Activated CD4-positive, CD25-positive, alpha-beta regulatory T cell treated with anti-CD3 and anti-CD28 coated beads, Interleukin-2, amount 50 U/mL, for 24 hours (primary cell): ENCODE results near the gene SPEN.
"Not testable (repeated sequence)": the region's sequence is repeated elsewhere in the genome, so short reads cannot be mapped to it uniquely, and the experiment has no call there.

Source experiments
- ATAC-seq, 2 donors: fragments of 150-1000 bp; cut with Tn5 transposase; one replicate each; pipeline ENCODE4 v1.10.0; 2021; ENCODE audit warnings: mild to moderate bottlenecking in 1 of 2, moderate library complexity in 1 of 2

The SPEN gene

DNA sequence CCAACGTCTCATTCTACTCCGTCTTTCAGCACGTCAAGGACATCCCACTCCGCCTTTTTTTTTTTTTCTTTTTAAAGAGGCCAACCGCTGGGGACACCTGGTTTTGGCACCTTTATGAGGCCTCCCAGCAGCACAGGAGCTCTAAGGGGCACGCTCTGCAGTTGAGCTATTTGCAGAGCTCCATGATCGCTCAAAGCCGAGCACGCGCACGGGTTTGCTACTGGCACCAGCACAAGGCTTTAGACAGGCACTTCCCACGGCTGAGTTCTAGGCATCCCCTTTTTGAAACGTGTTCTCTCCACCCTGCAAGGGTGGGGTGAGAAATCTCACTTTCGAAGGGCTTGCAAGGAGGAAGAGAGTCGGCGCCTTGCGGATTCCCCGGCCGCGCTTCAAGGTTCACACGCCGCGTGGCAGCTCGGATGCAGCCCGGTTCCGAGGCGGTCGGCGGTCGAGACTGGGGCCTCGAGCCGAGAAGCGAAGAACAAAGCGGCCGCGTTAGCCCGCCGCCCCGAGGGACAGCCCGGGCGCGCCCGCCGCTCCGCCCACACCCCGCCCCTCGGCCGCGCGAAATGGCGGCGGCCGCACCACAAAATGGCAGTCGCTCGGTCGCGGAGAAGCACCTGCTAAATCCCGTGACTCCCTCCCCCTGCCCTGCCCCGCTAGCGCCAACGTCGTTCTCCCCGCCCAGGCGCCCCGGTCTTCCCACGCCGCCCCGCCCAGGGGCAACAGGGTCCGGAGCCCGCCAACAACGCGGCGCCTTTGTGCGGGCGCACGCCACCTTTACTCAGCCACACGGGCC is 12.9 kb upstream of the SPEN start:
- peak; percentile 59 for ATAC-seq

DNA sequence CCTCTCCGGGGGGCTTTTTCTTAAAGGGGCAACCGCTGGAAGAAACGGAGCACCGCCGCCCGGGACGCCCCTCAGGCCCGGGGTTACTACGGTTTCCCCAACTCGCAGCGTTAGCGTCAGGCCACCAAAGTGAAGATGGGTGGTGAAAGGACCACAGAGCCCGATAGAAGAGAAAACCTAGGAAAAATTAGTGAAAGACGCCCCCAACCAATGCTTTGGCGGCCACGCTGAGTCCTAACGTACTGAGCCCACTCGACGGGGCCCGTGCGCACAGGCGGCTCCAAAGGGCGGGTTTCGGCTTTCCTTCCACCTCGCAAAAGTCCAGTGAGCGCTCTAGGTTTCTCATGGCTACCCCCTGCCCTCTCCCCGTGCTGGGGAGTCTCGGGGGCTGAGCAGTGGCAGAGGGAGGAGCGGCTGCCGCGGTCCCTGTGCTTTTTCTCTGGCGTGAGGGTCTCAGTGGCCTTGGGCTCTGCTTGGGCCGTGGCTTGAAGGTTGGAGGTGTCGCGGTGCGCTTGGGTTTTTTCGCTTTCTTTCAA is 12.2 kb upstream of the SPEN start:
- ATAC-seq, result peak; percentile 1 to 8

DNA sequence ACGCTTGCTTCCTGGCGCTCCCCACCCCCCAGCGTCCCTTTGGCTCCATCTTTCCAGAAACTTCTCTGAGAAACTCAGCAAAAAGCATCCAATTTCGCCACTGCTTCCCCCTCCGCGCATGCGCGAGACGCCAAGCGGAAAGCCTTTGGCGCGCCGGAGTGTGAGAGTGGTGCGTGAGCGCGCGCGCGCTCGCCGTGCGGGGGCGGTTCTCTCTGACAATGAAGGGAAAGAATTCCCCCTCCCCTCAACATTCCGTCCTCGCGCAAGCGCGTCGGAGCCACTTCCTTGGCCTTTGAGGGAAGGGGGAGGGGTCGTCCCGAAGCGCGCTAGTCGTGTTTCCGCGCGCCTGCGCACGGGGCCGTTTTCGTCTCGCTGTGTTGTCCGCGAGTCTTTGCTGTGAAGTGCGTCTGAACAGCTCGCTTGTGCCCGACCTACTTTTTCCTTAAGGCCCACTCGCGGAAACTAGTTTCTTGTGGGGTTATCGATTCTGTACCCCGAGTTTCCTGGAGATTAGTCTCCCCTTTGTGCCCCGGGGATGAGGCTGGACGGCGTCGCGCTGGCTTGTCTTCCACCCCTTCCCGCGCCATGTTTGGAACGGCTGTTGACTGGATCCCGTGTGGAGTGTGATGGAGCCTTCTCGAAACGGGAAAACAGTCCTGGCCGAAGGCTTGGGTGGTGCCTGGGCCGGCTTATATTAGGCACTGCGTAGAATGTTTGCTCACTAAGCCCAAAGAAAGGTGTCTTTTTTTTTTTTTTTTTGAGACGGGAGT is 11.6 kb upstream of the SPEN start:
- ATAC-seq, result peak; percentile 30 to 36

DNA sequence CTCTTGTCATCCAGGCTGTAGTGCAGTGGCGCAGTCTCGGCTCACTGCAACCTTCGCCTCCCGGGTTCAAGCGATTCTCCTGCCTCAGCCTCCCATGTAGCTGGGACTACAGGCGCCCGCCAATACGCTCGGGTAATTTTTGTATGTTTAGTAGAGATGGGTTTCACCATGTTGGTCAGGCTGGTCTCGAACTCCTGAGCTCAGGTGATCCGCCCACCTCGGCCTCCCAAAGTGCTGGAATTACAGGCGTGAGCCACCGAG is 11.1 kb upstream of the SPEN start:
- not testable (repeated sequence) for ATAC-seq

DNA sequence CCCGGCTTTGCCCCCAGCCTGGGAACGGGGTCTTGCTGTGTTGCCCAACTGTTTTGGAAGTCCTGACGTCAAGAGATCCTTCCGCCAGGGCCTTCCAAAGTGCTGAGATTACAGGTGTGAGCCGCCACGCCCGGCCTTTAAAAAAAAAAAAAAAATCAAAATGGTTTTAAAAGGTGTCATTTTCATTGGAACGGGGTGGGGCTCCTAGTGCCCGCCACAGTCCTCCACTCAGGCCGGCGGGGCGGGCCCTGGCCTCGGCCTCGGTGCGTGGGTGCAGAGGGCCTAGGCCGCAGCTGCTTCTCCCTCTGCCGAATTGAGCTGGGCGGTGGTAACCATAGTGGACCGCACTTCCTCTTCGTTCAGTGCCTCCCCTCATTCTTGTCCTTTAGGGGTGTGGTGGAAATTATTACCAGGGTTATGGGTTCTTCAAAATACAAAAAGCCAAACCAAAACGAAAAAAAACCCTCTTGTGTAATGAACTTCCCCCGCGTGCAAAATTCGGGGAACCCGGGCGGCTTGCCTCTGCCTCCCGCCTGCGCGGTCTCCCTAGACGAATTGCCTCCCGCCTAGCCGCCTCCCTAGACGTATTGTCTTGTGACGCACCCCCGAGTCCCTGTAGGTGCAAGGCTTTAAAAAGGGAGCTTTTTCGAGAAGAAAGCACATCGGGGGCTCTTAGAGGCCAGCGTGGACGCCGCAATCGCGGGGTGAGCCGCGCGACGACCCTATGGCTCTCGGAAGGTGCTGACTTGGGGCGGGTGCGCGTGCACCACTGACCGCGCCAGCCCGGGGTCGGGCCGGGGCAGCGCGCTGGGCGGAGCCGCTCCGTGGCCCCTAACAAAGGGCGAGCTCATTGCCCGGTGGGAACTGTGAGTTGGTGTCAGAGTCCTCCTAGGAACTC is 10.5 kb upstream of the SPEN start:
- peak; percentile 26 to 36 for ATAC-seq

DNA sequence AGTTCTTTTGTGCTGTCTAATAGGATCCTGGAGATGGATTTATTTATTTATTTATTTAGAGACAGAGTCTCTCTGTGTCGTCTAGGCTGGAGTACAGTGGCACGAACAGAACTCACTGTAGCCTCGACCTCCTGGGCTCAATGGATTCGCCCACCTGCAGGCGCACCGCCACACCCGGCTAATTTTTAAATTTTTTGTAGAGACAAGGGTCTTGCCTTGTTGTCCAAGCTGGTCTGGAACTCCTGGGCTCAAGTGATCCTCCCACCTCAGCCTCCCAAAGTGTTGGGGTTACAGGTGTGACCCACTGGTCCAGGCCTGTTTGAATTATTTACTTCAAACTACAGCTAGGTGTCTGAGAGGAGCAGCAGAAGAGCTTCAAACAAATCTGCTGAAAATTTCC is 9.6 kb upstream of the SPEN start:
- ATAC-seq, result no peak

DNA sequence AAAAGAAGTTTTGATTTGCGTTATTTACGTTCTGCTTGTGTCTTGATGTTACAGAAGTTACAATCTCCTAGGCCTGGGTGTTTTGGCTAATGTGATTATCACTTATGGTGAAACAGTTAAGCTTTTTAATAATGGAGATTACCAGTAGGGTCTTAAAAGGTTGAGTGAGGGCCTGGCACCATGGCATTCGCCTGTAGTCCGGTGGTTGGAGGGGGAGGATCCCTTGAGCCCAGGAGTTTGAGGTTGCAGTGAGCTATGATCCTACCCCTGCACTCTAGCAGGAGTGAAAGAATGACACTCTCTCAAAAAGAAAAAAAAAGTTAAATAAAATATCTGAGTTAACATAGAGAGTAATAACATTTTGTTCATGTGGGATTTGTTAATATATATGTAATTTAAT is 8.8 kb upstream of the SPEN start:
- ATAC-seq, result no peak

DNA sequence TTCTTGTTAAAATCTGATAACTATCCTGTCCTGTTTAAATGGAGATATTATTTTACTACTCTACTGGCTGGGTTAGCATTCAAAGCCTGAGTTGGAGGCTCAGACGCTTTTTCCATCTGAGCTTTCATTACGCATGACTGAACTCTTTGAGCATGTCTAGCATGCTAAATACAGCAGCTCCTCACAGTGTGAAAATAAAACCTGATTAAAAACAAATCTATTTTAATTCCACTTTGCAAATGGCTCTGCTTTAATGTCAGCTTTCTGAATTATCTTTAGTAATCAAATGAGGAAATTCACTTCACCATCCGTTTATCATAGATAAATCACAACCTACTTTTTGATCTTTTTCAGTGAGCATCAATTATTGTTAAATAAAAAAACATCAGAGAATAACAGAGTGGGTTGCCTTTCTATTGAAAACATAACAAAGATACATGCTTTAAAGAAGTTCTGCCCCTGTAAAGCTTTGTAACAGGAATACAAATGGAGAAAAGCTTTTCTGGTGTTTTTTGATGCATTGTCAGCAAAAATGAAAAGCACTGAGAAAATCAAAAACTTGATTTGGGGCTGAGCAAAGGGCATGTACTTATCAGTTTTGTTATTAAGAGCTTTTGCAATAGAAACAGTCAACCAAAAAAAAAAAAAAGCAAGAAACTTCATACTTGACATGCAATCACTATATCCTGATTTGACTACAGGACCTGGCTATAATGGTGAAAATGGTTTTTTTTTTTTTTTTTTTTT is 3.5 kb upstream of the SPEN start:
- no peak for ATAC-seq

DNA sequence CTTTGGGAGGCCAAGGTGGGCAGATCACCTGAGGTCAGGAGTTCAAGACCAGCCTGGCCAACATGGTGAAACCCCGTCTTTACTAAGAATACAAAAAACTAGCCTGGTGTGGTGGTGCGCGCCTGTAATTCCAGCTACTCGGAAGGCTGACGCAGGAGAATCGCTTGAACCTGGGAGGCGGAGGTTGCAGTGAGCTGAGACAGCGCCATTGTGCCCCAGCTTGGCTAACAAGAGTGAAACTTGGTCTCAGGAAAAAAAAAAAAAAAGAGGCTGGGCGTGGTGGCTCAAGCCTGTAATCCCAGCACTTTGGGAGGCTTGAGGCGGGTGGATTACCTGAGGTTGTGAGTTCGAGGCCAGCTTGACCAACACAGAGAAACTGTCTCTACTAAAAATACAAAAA is 1.5 kb upstream of the SPEN start:
- not testable (repeated sequence) for ATAC-seq

DNA sequence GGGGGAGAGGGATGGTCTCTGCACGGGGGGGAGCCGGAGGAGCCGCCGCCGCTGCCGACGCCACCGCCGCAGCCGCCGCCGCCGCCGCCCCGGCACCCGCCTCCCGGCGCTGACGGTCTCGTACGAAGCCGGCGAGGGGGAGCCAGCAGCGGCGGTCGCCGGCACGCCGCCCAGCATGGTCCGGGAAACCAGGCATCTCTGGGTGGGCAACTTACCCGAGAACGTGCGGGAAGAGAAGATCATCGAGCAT is 311 bp downstream of the SPEN start:
- ATAC-seq, result no peak

DNA sequence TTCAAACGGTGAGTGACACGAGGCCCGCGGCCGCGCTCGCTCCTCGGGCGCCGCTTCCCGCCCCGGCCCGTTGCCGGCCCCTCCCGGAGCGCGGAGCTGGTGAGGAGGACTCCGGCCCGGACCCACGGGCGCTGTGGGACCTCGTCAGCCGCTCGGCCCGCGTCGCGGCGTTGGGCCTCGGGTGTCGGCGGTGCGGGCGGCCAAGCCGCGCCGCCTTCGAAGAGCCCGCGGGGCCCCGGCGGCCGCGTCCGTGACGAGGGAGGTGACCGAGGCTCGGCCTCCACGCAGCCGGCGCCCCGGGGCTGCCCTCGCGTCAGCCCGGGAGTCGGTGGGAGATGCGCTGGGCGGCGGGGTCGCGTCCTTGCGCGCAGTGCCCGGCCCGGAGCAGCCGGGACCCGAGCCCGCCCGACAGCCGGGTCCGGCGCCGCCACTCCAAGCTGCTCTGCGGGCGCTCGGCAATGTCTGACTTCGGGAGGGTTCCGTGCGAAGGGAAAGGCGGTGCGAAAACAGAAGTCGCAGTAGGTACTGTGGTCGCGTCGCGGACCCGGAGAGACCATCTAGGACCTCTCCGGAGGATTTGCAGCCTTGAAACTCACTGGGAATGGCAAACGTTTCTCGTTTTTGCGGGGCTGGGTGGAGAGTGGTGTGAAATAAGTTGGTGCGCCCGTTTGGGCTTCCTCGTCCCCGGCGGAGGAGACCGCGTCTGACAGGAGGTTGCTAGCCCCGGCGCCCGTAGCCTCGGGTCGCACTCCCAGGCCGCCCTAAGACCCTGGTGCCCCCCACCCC is 829 bp downstream of the SPEN start:
- peak; percentile 17 to 29 for ATAC-seq

DNA sequence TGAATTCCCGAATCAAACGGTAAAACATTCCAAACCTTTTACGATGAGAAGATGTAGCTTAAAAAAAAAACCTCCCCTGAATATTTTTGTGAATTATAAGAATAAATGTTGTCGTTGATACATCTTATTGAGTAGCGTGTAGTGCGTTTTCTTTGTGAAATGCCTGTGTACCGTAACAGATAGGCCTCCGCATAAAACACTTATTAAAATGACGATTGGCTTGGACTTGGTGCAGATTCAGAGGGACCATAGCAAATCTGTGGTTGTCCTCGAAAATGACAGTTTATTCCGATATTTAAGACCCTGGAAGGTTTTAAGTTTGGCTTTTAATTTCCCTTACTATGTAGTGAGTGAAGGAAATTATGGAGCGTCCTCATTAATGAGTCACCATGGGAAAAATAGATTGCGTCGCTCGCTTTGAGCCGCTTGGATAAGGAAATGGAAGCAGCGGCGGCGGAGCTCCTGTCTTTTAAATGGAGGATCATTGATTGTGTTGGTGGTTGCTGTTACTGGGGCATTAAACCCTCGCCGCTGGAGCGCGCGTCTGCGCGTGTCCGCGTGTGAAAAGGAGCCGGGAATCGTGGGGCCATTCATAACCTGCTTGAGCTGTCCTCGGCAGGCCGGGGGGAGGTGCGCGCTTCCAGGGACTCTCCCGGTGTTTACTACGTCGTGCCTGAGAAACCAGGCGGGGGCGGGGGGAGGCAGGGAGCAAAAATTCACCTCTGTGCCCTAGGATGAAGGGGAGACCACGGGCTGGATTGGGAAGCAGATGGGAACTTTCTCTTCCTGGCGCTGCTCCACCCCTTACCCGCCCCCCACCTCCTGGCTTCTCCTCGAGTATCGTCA is 1.6 kb downstream of the SPEN start:
- ATAC-seq, result no peak

DNA sequence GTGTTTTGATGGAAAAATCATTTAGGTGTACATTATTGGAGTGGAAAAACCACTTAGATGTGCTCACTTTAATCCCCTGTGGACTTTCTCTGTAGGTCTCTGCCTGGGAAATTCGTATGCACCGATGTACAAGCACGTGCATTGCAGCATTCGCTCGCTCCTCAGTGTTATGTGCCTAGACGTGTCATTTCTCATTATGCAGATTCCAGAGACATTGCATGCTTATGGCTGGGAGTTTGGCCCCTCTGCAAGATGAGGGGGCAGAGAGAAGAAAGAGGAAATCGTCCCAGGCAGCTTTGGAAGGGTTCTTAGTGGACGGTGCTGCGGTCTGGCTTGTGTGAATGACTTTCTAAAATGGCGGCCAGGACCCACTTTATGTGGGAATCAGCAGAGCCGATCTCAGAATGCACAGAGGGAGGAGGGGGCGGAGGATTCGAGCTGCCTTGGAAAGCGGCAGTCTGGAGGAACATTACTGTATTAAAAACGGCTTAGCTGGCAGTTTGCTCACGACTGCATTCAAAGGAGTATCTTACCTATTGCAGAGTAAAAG is 2.3 kb downstream of the SPEN start:
- no peak for ATAC-seq

DNA sequence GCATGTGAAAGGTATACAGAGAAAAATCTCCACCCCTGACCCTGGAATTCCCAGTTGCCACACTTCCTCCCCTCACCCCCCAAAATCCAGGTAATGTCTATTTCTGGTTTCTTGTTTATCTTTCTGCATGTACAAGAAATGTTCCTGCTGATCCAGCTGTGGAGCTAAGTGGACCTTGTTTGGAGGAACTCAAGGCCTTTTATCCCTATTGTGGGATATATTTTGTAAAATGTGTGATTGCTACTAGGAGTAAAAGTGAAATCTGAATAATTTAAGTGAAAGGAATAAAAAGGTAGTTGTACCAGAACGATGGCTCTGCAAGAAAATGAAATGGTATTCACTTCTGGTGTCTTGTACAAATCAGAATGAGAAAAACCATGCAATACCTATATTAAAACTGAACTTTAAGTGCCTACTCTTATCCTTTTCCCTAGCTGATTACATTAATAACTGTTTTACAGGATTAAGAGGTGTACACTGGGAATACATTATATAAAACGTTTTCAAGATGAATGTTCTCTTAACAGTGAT is 3.0 kb downstream of the SPEN start:
- no peak for ATAC-seq

DNA sequence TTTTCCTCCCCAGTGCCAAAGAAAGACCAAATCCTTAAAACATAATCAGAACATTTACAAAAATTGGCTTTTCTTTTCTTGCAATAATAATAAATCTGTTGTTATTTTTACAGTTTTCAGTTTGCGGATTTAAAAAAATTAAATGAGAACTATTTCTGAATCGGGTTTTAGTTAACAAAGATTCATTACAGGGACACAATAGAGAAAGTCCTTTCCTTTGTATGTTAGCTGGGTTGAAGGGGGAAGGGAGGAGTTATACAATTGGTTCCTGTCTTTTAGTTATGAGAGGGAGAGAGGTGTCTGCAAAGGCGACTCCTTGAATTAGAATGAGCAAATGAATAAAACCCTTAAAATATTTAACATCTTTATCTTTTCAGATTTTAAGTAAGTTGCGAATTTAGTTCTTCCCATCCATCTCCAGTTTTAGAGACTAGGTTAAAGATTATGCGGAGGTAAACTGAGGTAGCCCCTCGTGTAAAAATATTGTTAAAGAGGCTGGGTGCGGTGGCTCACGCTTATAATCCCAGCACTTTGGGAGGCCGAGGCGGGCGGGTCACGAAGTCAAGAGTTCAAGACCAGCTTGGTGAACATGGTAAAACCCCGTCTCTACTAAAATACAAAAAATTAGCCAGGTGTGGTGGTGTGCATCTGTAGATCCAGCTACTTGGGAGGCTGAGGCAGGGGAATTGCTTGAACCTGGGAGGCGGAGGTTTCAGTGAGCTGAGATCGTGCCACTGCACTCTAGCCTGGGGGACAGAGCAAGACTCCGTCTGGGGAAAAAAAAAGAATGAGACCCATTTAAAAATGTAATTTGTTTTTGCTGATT is 3.9 kb downstream of the SPEN start:
- ATAC-seq, result no peak

DNA sequence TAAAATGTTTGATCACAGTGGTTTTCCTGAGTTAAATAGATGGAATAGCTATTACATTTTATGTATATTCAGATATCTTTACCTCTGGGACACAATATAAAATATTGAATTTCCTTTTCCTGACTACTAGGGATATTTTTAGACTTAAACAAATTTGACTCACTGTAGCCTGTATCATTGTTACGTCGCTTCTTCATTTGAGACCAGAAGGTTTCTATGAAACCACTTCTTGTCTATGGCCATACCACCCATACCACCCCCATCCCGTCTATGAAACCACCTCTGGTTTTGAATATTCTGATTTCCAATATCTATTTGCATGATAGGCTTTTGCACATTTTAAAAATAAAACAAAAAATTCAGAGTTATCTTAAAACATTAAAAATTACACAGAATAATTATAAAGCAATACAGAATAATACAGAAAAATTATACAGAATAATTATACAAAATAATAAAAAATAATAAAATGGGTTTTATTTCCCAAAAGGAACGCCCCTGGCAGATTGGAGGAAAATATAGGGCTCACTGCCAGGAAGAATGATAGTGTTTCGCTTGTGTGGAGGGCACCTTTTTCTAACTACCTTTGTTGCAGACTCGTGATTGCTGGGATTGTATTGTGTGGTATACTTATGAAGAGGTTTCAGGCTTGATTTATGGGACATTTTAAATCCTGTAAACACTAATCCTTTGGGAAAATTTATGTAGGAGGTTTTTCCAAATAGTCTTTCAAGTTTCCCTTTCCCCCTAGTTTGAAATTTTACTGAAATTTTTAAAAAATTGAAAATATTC is 4.7 kb downstream of the SPEN start:
- no peak for ATAC-seq

DNA sequence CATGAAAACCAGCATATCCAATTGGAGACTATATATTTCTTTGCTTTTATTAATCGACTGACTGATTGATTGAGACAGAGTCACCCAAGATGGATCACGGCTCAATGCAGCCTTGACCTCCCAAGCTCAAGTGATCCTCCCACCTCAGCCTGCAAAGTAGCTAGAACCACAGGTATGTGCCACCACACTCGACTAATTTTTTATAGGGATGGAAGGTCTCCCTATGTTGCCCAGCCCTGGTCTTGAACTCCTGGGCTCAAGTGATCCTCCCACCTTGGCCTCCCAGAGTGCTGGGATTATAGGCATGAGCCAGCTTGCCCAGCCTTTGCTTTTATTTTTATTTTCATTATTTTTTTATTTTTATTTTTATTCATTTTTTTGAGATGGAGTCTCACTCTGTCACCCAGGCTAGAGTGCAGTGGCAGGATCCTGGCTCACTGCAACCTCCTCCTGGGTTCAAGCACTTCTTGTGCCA is 5.4 kb downstream of the SPEN start:
- ATAC-seq, result no peak

DNA sequence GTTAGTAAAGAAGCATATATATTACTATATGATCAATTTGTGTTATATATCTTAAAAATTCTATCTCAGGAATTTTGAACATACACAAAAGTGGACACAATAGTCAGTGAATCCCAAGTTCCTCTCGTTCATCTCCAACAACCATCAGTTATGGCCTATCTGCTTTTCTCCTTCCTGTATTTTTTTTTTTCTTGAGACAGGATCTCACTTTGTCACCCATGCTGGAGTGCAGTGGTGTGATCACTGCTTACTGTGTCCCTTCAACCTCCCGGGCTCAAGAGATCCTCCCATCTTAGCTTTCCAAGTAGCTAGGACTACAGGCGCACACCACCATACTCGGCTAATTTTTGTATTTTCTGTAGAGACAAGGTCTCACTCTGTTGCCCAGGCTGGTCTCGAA is 9.4 kb downstream of the SPEN start:
- no peak for ATAC-seq
